GM19452 (cell line): ENCODE measurements around the gene ALKAL2.

ENCODE experiments used
- ATAC-seq: cut with Tn5 transposase; IDR thresholded peaks from one replicate; pipeline ENCODE4 v1.9.1; 2021; ENCODE audit not compliant: unreplicated experiment

The ALKAL2 gene

GRCh38 chr2:248724-249123, 39.2 kb downstream of the ALKAL2 start:
- ATAC-seq, result no peak

DNA sequence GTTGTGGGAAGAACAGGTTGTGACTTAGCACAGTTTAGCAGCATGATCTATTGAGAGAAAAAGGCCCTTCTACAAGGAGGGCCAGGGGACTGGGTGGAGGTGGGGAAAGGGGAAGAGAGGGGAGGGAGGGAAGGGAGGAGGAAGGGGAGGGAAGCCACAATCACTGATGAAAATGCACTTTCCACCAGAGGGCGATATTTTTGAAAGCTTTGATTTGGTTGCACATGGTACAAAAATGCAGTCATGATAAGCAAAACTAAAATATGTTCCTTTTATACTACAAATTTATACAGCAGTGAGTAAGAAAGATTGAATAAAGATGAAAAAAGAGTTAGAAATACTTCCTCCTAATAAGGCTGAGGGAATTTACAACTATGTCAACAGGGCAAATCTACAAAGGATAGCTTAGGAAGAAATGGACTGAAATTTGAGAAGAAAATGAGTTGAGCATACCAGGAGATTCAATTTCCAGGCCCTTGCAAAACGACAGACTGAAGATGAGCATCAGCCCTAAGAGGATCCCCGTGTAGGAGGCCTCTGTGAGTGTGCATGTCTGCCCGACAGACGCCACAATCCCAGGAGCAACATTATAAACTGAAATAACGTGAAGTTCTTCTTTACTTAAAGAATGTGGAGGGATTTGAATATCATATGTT, 41.3 kb downstream of the ALKAL2 start:
- ATAC-seq, result no peak

DNA sequence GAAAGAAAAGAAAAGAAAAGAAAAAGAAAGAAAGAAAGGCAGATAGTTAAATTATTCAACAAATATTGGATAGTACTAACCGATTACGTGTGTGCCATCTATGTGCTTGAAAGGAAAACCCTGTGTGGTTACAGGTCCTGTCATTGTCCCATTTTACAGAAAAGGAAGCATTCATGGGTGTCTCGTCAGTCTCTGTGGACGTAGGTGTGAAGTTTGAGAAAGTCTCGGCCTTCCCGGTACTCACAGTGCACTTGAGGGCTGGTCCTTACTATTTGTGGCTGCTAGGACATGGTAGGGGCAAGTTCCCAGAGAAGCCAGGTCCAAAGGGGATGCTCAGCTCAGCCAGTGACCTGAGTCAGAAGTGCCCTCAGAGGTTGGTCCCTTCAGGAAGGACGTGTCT, 43.3 kb downstream of the ALKAL2 start:
- no peak for ATAC-seq

DNA sequence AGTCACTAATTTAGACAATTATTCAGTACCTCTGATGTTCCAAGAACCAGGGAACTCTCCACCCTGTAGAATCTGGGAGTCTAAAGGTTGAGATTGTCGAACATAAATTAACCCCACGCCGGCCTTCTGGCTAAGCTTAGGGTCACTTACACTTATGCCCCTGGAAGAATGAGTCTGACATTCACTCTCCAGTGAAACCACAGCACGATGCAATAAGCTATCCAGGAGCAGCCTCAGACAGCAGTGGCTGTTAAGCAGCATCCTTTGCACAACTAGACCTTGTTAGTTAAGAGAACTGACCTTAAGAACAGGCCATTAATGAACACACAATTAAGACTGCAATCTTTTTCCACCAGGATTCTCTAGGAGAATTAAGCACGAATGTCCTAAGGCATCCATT, 49.0 kb downstream of the ALKAL2 start:
- ATAC-seq, result no peak

DNA sequence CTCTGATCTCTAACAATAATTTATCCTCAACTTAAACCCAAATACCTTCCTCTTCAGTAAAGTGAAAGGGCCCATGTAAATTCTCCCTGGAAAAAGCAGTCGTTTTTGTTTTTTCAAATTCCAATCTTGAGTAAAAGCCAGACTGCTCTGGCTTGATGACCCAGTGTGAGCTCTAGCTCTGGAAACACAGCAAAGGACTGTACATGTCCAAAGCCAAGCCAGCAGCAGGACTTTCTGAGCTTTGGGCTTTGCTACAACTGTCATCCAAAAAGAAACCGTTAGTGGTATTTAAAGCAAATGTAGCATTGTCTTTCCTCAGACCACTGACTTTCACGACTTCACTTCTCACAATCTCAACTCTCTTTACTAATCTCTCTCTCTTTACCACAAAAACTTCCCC, 49.5 kb downstream of the ALKAL2 start:
- no peak for ATAC-seq

GRCh38 chr2:237878-238277, 50.0 kb downstream of the ALKAL2 start:
- ATAC-seq, result no peak

DNA sequence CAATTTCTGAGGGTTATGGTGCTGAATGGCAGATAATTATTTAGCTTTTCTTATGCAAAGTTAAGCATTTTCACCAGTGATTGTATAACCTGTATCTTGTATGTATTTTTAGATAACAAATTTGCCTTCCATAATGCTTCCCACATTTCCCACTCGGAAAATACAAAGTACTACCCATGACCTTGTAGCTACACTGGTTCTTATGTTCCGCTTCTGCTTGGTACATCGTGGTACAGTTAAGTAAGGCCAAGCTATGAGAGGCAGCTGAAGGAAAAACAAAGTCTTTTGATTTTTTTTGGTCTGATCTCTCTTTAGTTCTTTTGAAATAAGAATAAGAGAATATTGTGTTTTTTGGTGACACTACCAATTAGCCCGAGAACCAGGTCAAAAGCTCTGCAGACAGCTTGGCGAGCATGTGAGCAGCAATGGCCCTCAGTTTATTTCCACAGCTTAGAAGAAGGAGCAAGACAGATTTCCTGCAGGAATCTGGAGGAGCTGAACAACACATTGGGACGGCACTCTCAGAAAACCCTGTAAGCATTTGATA, 50.8 kb downstream of the ALKAL2 start:
- ATAC-seq, result no peak

- ATAC-seq, result no peak
Observed at GRCh38 chr2:234421-234820, 53.5 kb downstream of the ALKAL2 start.

DNA sequence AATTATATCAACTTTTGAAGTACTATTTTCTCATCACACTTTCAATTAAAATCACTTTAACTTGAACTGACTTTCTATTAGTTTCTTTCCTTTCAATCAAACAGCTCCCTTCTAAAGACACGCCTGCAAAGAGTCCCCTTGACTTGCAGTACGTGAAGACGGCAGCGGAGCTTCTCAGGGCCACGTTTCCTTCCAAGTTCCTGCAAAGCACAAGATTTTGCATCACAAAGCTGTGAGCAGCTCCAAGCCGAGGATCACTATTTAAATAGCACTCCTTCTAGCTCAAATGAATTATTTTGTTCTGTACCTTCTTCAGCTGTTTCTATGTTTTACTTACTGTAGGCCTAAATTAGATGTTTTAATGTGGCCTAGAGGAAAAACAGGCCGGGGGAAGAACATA, 54.9 kb downstream of the ALKAL2 start:
- no peak for ATAC-seq

- ATAC-seq, result no peak
Observed at GRCh38 chr2:231521-232185, 56.2 kb downstream of the ALKAL2 start.
